ENCODE measurements around the gene SPECC1L. TPM values are rescaled to one million over a fixed set of nuclear protein-coding genes. Genes with fewer than 3 reads are reported as not detected.

The SPECC1L gene, protein sequence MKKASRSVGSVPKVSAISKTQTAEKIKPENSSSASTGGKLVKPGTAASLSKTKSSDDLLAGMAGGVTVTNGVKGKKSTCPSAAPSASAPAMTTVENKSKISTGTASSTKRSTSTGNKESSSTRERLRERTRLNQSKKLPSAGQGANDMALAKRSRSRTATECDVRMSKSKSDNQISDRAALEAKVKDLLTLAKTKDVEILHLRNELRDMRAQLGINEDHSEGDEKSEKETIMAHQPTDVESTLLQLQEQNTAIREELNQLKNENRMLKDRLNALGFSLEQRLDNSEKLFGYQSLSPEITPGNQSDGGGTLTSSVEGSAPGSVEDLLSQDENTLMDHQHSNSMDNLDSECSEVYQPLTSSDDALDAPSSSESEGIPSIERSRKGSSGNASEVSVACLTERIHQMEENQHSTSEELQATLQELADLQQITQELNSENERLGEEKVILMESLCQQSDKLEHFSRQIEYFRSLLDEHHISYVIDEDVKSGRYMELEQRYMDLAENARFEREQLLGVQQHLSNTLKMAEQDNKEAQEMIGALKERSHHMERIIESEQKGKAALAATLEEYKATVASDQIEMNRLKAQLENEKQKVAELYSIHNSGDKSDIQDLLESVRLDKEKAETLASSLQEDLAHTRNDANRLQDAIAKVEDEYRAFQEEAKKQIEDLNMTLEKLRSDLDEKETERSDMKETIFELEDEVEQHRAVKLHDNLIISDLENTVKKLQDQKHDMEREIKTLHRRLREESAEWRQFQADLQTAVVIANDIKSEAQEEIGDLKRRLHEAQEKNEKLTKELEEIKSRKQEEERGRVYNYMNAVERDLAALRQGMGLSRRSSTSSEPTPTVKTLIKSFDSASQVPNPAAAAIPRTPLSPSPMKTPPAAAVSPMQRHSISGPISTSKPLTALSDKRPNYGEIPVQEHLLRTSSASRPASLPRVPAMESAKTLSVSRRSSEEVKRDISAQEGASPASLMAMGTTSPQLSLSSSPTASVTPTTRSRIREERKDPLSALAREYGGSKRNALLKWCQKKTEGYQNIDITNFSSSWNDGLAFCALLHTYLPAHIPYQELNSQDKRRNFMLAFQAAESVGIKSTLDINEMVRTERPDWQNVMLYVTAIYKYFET
- total RNA-seq (ENCODE audit: unreplicated experiment) = 173 TPM
- long read RNA-seq, partial matches to known transcripts = 13 of 16 reads
- long read RNA-seq, other reads (novel, unspliced or antisense) = 3 of 16 reads

DNA sequence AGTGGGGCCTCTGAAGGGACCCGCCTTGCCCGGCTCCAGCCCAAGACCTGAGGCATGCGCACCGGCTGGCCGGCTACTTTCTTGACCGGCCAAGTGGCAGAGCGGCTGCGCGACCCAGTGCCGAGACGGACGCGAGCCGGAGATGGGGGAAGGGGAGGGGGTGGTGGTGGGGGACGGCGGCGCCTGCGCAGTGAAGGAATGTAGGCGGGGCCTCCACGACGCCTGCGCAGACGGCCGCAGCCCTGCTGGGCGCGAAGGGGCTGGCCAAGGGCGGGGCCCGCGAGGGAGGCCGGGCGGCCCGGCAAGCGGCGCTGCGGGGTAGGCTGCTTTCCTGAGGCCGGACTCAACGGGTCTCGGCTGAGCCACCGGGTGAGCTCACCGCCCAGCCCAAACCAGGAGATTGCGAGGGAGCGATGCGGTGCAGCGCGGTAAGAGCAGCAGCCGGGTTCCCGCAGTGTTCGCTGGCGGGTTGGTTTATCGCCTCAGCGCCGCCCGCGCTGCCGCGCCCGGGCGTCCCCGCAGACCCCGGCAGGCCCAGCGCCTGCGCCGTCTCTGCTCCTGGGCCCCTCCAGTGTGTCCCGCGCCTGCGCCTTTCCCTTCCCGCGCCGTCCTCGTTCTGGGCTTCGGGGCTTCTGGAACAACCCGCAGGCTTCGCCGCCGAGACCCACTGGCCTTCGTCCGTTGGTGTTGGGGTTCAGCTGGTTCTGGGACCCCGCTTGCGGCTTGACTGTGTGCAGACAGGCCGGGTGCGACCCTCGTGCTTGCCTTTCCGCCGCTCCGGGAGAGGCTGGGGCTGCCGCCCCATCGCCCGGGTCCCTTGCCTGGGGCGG is at the start of gene SPECC1L:
Gene SPECC1L, plus strand, starts transcription at position 276 of the 830 bp plus-strand sequence. CDS start 31,401 bp downstream, outside the sequence.
- no peaks in the 10 kb centered on the region for H3K27me3 Mint-ChIP-seq (ENCODE audit: unreplicated experiment)
- peaks cover 22% of the 10 kb centered on the region for H3K4me1 Mint-ChIP-seq (ENCODE audit: low read depth, unreplicated experiment)
- H3K27ac Mint-ChIP-seq (ENCODE audit: unreplicated experiment) = peak within 1 kb of the TSS; percentile 91
- DNase-seq = peak; percentile 95
- H3K9me3 Mint-ChIP-seq (ENCODE audit: unreplicated experiment) = peaks cover 2% of the 10 kb centered on the region
- H3K36me3 Mint-ChIP-seq (ENCODE audit: unreplicated experiment) = no peaks in the 10 kb centered on the region
- TF ChIP-seq, protein P1, sequence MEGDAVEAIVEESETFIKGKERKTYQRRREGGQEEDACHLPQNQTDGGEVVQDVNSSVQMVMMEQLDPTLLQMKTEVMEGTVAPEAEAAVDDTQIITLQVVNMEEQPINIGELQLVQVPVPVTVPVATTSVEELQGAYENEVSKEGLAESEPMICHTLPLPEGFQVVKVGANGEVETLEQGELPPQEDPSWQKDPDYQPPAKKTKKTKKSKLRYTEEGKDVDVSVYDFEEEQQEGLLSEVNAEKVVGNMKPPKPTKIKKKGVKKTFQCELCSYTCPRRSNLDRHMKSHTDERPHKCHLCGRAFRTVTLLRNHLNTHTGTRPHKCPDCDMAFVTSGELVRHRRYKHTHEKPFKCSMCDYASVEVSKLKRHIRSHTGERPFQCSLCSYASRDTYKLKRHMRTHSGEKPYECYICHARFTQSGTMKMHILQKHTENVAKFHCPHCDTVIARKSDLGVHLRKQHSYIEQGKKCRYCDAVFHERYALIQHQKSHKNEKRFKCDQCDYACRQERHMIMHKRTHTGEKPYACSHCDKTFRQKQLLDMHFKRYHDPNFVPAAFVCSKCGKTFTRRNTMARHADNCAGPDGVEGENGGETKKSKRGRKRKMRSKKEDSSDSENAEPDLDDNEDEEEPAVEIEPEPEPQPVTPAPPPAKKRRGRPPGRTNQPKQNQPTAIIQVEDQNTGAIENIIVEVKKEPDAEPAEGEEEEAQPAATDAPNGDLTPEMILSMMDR (IDR thresholded peaks at IDR 0.05; ENCODE audit: partially characterized antibody, unreplicated experiment) = no peak
- peak within 1 kb of the TSS; percentile 96 for H3K4me3 Mint-ChIP-seq (ENCODE audit: unreplicated experiment)

DNA sequence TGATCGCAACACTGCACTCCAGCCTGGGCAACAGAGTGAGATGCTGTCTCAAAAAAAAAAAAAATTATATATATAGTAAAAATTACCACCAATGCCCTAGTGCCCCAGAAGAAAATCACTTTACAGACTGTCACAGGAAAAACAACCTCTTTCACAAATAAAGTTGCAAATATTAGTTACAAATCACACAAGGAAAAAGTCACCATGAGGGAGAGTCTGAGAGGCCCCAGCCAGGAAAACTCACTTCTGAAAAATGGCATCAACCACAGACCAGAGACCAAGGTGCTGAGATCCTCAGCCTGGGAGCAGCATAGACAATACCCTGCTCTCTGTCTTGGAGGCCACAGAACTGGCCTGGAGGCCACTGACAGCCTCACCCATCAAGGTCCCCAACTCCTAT is 46.2 kb upstream of the SPECC1L start:
- Mint-ChIP-seq H3K4me3 (ENCODE audit: unreplicated experiment) (no peak overlapping the region), H3K36me3 (ENCODE audit: unreplicated experiment) (no peaks in the 10 kb centered on the region), H3K9me3 (ENCODE audit: unreplicated experiment) (peaks cover 2% of the 10 kb centered on the region), H3K27me3 (ENCODE audit: unreplicated experiment) (no peaks in the 10 kb centered on the region), H3K4me1 (ENCODE audit: low read depth, unreplicated experiment) (no peaks in the 10 kb centered on the region), H3K27ac (ENCODE audit: unreplicated experiment) (no peak overlapping the region)
- no peak for DNase-seq
- TF ChIP-seq, protein P1 (IDR thresholded peaks at IDR 0.05; ENCODE audit: partially characterized antibody, unreplicated experiment) = no peak

DNA sequence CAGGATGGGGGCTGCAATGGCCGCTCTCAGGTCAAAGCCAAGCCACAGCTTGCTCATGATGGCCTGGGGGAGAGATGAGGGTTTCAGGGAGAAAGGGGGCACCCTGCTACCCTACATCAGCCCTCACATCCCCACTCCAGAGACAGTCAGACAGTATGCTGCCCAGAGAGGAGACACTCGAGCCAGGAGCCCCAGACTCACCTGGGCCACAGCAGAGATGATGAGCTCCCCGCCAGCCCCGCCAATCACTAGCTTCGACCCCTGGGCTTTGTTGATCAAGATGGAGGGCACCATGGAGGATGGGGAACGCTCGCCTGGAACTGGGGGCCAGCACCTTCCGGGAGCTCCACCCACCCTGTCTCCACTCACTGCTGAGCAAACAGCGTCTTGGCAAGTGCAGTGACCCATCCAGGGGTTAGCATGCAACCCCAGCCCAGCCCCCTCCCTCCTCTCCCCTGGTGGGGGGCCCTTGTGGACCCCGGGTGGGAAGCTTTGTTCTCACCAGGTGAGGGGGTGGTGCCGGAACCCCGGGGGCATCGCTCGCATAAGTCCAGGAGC is 45.5 kb upstream of the SPECC1L start:
- Mint-ChIP-seq H3K4me1 (ENCODE audit: low read depth, unreplicated experiment) (no peaks in the 10 kb centered on the region), H3K27ac (ENCODE audit: unreplicated experiment) (no peak overlapping the region), H3K4me3 (ENCODE audit: unreplicated experiment) (no peak overlapping the region), H3K36me3 (ENCODE audit: unreplicated experiment) (no peaks in the 10 kb centered on the region), H3K27me3 (ENCODE audit: unreplicated experiment) (no peaks in the 10 kb centered on the region), H3K9me3 (ENCODE audit: unreplicated experiment) (peaks cover 2% of the 10 kb centered on the region)
- TF ChIP-seq, protein P1 (IDR thresholded peaks at IDR 0.05; ENCODE audit: partially characterized antibody, unreplicated experiment) = no peak
- no peak for DNase-seq

DNA sequence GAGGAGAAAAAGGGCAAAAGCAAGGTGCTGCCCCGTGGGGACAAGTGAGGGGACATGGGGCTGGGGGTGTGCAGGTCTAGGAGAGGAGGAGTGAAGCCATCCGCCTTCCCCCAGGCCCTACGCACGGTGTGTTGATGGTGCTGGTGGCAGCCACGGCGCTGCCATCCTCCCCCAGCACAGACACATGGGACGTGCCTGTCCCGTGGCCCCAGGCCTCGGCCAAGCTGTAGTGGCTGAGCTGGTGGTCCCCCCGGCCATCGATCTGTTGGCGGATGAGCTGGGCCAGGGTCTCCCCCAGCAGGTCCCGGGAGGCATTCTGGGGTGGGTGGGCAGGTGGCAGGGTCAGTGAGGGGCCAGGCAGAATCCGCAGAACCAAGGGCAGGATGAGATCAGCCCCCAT is 44.7 kb upstream of the SPECC1L start:
- TF ChIP-seq, protein P1 (IDR thresholded peaks at IDR 0.05; ENCODE audit: partially characterized antibody, unreplicated experiment) = no peak
- Mint-ChIP-seq H3K4me3 (ENCODE audit: unreplicated experiment) (no peak overlapping the region), H3K36me3 (ENCODE audit: unreplicated experiment) (no peaks in the 10 kb centered on the region), H3K27ac (ENCODE audit: unreplicated experiment) (no peak overlapping the region), H3K4me1 (ENCODE audit: low read depth, unreplicated experiment) (no peaks in the 10 kb centered on the region), H3K9me3 (ENCODE audit: unreplicated experiment) (peaks cover 2% of the 10 kb centered on the region), H3K27me3 (ENCODE audit: unreplicated experiment) (no peaks in the 10 kb centered on the region)
- DNase-seq = no peak

Measured in glutamatergic neuron (in vitro differentiated cells).